PC-3 (cell line): ENCODE measurements around the gene GIT2.

Source experiments
- CTCF ChIP-seq: fragments of 300-600 bp; sonication (generic); conservative IDR thresholded peaks from 2 replicates; pipeline ENCODE4 v1.5.1; 2017; ENCODE audit warnings: antibody characterized with exemption, low read depth, mild to moderate bottlenecking, low read length
- EZH2 ChIP-seq: fragments of 300-600 bp; sonication (generic); IDR thresholded peaks from one replicate; pipeline ENCODE4 v1.6.1; 2017; ENCODE audit warnings: antibody characterized with exemption, mild to moderate bottlenecking, low read length; ENCODE audit not compliant: unreplicated experiment
- EZH2phosphoT487 ChIP-seq: fragments of 300-600 bp; sonication (generic); IDR thresholded peaks from 2 replicates; pipeline ENCODE4 v1.6.1; 2018; ENCODE audit warnings: mild to moderate bottlenecking, antibody characterized with exemption, low read length, borderline replicate concordance

DNA sequence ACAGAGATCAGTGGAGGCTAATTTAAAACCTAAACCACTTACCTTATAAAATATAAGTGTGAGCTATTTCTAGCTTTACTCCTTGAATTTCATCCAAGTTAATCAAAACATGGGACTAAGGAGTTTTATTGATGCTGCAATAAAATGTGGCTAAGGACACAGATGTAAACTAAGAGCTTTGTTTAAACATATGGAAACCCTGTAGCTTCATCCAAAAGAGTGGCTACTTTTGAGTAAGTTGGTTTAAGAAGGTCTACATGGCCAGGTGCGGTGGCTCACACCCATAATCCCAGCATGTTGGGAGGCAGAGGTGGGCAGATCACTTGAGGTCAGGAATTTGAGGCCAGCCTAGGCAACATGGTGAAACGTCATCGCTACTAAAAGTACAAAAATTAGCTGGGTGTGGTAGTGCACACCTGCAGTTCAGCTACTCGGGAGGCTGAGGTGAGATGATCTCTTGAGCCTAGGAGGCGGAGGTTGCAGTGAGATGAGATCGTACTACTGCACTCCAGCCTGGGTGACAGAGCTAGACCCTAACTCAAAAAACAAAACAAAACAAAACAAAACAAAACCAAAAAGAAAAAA, 55.7 kb downstream of the GIT2 start:
- TF ChIP-seq CTCF (no peak), EZH2phosphoT487 (no peak), EZH2 (no peak)
